Stimulated activated CD8-positive, alpha-beta memory T cell treated with anti-CD3 and anti-CD28 coated beads, Interleukin-12 subunit alpha, Interleukin-12 subunit beta, amount 100 ng/mL, for 24 hours (primary cell): ENCODE data around the gene DNAAF5.

Experiments
- DNase-seq: peaks from one replicate; pipeline ENCODE4 v3.0.0-alpha.2; 2020; ENCODE audit errors: extremely low read depth

Gene DNAAF5

DNA sequence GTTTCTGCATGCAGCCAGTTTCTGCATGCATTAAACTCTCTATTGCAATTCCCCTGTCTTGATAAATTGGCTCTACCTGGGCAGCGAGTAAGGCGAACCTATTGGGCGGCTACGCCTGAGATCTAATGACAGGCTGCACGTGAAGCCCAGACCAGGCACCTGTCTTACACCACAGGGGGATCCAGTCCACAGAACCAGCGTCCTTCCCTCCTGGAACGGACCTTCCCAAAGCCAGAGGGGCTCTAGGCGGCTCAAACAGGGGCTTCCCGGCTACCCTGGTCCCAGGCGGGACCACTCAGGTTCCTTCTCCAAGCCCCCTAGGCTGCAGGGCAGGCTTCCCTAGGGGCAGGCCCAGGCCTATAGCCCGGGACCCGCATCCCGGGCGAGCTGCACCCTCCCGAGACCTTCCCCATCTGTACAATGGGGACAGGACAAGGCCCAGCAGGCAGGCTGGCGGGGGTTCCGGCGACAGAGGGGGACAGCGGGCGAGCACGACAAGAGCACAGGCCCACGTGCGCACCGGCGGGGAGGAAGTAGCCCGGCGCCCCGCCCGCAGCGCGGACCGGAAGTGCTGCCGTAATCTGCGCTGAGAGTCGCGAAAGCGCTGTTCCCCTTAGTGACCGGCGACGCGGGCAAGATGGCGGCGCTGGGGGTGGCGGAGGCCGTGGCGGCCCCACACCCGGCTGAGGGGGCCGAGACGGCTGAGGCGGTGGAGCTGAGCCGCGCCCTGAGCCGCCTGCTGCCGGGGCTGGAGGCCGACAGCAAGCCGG is at the start of gene DNAAF5:
DNAAF5 (plus strand) TSS at position 616 of the 770 bp plus-strand sequence; CDS start at position 638, 22 bp downstream.
- DNase-seq: peak; percentile 69

- no peak for DNase-seq
Measured at GRCh38 chr7:676972-677385, 49.5 kb upstream of the DNAAF5 start.

- no peak for DNase-seq
Measured at GRCh38 chr7:680411-681127, 45.9 kb upstream of the DNAAF5 start.

- DNase-seq: no peak
Measured at GRCh38 chr7:681551-682307, 44.8 kb upstream of the DNAAF5 start.

GRCh38 chr7:682810-683209 is 43.7 kb upstream of the DNAAF5 start:
- DNase-seq: no peak

GRCh38 chr7:683526-684205 is 42.8 kb upstream of the DNAAF5 start:
- no peak for DNase-seq

DNA sequence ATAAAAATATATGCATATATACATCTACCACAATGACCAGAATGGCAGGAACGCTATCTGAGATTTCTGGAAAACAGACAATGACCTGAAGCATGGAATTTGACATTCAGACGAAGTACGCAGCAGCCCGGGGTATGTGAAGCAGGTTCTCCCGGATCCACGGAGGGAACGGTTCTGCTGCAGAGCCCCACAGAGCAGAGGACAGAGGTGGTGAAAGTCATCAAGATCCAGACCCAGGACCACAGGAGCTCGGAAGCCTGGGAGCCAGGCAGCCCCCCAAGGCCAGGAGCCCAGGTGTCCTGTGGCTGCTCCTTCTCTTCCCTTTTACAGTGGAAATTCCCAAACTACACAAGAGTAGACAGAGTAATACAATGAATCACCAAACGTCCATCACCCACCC is 42.1 kb upstream of the DNAAF5 start:
- no peak for DNase-seq

DNA sequence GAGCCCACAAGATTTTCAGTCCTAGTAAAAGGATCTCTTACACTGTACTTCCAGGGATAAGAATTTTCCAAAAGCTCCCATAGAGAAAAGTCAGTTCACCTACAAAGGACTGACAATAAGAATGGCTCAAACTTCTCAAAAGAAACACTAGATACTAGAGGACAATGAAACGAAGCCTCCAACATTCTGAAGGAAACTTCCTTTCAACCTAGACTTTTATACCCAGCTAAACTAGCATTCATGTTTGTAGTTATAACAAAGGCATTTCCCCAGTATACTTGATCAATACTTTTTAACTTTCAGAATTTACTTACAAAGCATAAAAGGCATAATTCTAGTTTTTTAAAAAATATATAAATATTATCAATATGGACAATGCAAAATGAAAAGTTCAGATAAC is 41.0 kb upstream of the DNAAF5 start:
- DNase-seq: no peak

- no peak for DNase-seq
Measured at GRCh38 chr7:690478-691360, 35.8 kb upstream of the DNAAF5 start.

GRCh38 chr7:691361-692045 is 35.0 kb upstream of the DNAAF5 start:
- DNase-seq: no peak

GRCh38 chr7:693280-693679 is 33.2 kb upstream of the DNAAF5 start:
- DNase-seq: no peak

DNA sequence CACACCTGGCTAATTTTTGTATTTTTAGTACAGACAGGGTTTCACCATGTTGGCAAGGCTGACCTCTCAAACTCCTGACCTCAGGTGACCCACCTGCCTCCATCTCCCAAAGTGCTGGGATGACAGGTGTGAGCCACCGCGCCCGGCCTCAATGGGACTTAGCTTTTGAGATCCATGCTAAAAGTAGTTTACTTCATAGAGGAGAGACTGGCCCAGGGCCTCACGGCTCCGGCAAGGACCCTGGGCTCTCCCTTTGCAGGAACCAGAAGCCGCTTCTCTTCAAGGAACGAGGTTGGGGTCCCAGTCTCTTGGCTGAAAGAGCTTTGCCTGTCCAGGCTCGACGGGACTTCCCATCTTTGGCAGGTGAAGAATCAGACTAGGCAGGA is 30.1 kb upstream of the DNAAF5 start:
- no peak for DNase-seq

DNA sequence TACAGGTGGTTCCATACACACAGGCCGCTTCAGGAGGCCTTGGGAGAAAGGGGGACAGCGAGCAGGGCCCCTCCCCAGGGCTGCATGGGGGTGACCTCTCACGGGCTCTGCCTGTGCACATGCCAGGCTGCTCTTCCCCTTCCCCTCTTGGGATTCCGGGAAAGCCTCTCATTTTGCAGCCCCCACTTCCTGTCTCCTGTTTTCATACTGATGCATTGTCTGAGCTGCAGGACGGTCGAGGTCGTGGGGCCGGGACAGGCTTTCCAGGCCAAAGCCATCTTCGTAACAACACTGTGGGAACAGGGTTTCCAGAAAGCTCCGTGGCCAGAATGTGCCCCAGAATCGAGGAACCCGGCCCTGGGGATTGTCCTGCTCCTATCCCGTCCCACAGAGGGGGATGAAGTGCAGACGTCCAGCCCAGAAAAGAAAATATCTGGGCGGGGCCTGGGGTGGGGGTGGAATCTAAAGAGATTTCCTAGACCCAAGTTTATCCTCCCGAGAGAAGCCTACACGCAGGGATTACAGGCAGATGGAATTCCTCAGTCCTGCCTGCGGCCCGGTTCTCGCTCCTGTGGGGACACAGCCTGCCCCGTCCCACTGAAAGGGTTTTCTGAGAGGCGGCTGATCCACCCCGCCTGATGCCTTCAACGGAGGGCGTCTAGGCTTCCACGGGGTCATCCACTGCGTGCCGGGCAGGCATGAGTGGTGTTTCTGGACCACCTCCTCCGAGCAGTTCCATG is 29.5 kb upstream of the DNAAF5 start:
- DNase-seq: no peak

DNA sequence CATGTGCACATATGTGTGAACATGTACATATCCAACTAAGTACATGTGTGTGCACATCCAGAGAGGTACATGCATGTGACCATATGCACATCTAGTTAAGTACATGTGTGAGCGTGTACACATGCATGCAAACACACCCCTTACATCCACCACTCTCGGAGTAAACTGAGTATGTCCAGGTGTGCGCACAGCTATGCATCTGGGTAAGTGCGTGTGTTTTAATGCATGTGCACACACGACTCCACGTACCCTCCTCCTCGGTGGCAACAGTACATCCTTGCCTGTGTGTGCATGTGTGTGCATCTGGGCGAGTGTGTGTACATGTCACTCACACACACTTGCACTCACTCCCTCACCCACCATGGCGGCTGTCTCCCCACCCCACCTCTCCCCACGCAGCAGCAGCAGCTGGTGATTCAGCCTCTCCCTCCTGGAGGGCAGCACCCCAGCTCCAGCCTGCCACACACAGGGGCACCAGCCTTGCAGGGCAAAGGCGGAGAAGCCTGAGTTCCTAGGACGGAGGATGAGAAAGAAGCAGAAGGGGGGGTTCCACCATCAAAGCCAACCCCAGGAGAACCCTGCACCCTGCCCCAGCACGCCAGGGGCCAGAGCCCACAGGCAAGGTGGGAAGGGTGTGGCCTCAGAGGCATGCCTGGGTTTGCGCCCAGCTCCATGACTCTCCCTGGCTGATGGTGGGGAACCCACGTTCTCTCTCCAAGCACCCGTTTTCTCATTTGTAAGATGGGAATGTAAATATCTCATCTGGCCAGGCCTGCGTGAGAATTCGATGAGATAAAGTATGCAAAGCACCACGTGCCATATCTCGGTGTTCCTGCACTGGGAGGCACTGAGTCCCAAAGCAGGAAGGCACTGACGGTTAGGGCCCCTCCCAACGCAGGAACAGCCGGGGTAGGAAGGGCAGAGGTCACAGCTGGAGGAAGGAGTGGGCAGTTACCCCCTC is 27.7 kb upstream of the DNAAF5 start:
- DNase-seq: no peak

DNA sequence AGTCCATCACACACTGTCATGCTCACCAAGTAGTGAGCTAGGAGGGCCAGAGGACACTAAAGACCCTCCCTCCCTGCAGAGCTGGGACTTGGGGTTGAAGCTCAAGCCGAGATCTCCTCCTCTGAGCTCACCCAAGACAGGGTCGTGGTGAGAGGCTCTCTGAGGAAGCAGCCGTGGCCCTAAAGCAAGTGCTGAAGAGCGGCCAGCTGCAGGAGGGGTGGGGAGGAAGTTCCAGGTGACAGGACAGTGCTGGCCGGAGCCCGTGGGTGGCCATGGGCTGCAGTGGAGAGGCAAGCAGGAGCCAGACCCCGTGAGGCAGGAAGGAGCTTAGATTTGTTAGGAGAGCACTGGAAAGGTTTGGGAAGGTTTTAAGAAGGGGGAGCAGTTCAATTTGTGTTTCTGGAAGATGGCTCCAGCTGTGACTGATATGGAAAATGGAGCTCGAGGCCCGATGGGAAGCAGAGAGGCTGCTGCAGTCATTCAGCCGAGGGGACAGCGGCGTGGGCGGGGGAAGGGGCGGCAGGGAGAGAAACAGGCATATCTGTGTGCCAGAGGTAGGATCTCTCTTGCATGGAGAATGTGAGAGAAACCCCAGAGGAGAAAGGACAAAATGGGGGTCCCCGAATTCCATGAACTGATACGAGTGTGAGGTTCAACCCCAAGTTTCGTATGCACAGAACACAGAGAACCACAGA is 26.9 kb upstream of the DNAAF5 start:
- no peak for DNase-seq

DNA sequence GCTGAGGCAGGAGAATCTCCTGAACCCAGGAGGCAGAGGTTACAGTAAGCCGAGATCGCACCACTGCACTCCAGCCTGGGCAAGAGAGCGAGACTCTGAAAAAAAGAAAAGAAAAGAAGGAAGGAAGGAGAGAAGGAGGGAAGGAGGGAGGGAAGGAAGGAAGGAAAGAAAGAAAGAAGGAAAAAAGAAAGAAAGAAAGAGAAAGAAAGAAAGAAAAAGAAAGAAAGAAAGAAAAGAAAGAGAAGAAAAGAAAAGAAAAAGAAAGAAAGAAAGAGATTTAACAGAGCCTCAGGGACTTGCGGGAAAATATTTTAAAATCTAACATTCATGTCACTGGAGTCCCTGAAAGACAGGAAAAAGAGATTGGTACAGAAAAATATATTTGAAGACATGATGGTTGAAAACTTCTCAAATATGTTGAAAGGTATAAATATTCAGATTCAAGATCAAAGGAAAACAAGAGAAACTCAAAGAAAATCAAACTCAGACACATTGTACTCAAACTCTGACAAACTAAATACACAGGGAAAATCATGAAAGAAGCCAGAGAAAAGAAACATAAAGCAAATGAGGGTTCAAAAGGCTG is 25.3 kb upstream of the DNAAF5 start:
- DNase-seq: no peak

- no peak for DNase-seq
Measured at GRCh38 chr7:703049-703448, 23.4 kb upstream of the DNAAF5 start.

- DNase-seq: no peak
Measured at GRCh38 chr7:706721-707120, 19.8 kb upstream of the DNAAF5 start.
